RWPE1 (cell line): ENCODE data around the gene ENOX1.

ENCODE experiments used
- CTCF ChIA-PET: fragments of 350-600 bp; sonication (Branson Sonifier 250); formaldehyde crosslinking; extraction: SDS; loops from one replicate; lab custom pipeline; 2021; lab: Yijun Ruan, JAX
- POLR2A ChIA-PET: fragments of 400-600 bp; formaldehyde crosslinking; extraction: SDS; loops from one replicate; lab custom pipeline; 2020; ENCODE audit warnings: antibody characterized with exemption; ENCODE audit not compliant: low non-redundant PET; lab: Yijun Ruan, JAX
- DNase-seq: peaks from one replicate; pipeline ENCODE4 v3.0.0; 2012; ENCODE audit warnings: low spot score
- H3K27ac ChIP-seq: fragments of 450-650 bp; 2 replicates; pipeline ENCODE4 v1.5.1; 2017
- CTCF ChIP-seq: fragments of 450-650 bp; conservative IDR thresholded peaks from 2 replicates; pipeline ENCODE4 v1.5.1; 2017; ENCODE audit warnings: low read depth, mild to moderate bottlenecking

Gene ENOX1

GRCh38 chr13:43232144-43232872, 554.5 kb downstream of the ENOX1 start:
- ChIA-PET POLR2A (interaction anchor here (0.6 kb wide), 2 partner anchors 10 to 13 kb away, joined by 3 to 4 read pairs; no protein-coding TSS in a partner anchor), CTCF (interaction anchor here (0.5 kb wide), 1 partner anchor 244 kb away, joined by 3 read pairs; no protein-coding TSS in a partner anchor)
- no peak for DNase-seq
- no peak overlapping the region for H3K27ac ChIP-seq
- TF ChIP-seq CTCF = no peak

DNA sequence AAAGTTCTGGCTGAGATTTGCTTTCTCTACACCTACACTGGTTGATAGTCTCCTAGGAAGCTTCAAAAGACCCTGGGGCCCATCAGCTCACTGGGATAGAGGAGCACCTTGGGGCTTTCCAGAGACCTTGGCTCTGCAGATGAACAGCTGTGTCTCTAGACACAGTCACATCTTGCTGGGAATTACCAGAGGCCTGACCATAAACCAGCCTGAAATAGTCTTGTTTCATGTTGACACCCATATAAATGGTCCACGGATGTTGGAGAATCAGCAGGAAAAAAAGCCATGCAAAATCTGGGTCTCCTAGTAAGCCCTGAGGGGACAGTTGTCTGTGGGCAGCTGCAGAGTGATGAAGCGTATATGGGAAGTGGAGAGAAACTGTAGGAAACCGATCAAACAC, 555.8 kb downstream of the ENOX1 start:
- H3K27ac ChIP-seq = no peak overlapping the region
- ChIA-PET CTCF (no interaction called here), POLR2A (no interaction called here)
- TF ChIP-seq CTCF = no peak
- DNase-seq = no peak

GRCh38 chr13:43229506-43229905, 557.3 kb downstream of the ENOX1 start:
- H3K27ac ChIP-seq = no peak overlapping the region
- CTCF ChIA-PET = no interaction called here
- POLR2A ChIA-PET = no interaction called here
- no peak for DNase-seq
- TF ChIP-seq CTCF = no peak

- CTCF ChIA-PET = no interaction called here
- TF ChIP-seq CTCF = no peak
- no peak for DNase-seq
- no peak overlapping the region for H3K27ac ChIP-seq
- POLR2A ChIA-PET = no interaction called here
These were observed 559.1 kb downstream of the ENOX1 start for GRCh38 chr13:43227721-43228120.

DNA sequence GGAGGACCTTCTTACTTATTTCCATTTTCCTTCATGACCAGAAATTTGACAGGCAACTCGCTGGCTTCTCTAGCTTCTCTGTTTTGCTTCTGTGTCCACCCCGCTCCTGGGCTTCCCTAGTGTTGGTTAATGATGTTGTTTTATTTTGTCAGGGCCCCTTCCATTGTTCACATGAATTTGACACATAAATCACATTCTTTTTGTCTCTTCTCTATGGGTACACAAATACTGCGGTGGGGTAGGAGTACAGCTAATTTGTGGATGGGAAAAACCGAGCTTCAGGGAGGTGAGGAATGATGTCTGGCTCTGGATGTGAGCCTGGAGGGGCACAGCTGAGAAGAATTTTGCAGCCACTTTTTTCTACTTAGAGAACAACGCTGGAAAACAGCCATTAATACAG, 563.6 kb downstream of the ENOX1 start:
- ChIA-PET CTCF (no interaction called here), POLR2A (no interaction called here)
- no peak for DNase-seq
- H3K27ac ChIP-seq = no peak overlapping the region
- no peak for TF ChIP-seq CTCF

DNA sequence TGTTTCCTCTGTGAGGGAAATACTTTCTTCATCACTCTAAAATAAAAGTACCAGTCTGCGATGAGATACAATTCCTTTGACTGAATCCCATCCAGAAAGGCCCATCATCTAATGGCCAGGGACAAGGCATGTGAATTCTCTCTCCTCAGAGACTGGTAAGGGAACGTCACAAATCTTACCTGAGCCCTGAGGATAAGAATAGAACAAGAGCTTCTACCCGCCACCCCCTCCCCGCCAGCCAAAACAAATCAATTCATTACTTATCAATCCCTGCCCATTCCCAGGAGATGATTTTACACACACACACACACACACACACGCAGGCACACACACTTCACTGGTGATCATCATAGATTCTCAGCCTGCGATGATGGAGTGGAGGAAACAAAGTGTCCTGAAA, 564.7 kb downstream of the ENOX1 start:
- CTCF ChIA-PET = no interaction called here
- DNase-seq = no peak
- POLR2A ChIA-PET = no interaction called here
- no peak overlapping the region for H3K27ac ChIP-seq
- no peak for TF ChIP-seq CTCF
